ENCODE measurements around the gene EMCN. TPM values are rescaled to one million over a fixed set of nuclear protein-coding genes. Genes with fewer than 3 reads are reported as not detected.

Gene EMCN
- total and polyA plus RNA-seq, 10 of the 15 experiments (the other 5 are each of a cell fraction or from before 2014, with no cell fraction given) = not detected

- H4K20me1 ChIP-seq (ENCODE audit: control insufficient read depth, insufficient read depth) = no peaks in the 10 kb centered on the region
- ChIA-PET POLR2A (no interaction called here), CTCF (no interaction called here), SMC1A (ENCODE audit: uncharacterized antibody, unreplicated experiment) (no interaction called here), RAD21 (ENCODE audit: unreplicated experiment) (no interaction called here)
- no TSS peak for BruUV-seq (replicated peaks)
- no peak overlapping the region for H3K4me3 ChIP-seq
- no peak overlapping the region for H3K4me2 ChIP-seq (ENCODE audit: control insufficient read depth, insufficient read depth)
- no peak overlapping the region for H3K9ac ChIP-seq (ENCODE audit: control insufficient read depth, insufficient read depth, low read length)
- 31% methylated on average over 3 of the region's 3 CpGs for WGBS (ENCODE audit: insufficient coverage, insufficient replicate concordance, low lambda C conversion rate, missing lambda C conversion rate)
- no peaks in the 10 kb centered on the region for H3K9me3 ChIP-seq (replicated peaks; ENCODE audit: control insufficient read depth, insufficient read depth, low read length)
- no peak overlapping the region for H2AFZ ChIP-seq (ENCODE audit: control insufficient read depth, low read depth, low read length)
- no peaks in the 10 kb centered on the region for H3K4me1 ChIP-seq (ENCODE audit: control insufficient read depth, insufficient read depth, low read length)
- ATAC-seq = no peak
- DNase-seq (ENCODE audit: low read depth, low spot score) = no peak
- no peak overlapping the region for H3K27ac ChIP-seq (ENCODE audit: control insufficient read depth, insufficient read depth)
- FAIRE-seq = no peak
- H3K79me2 ChIP-seq (ENCODE audit: control insufficient read depth, insufficient read depth, low read length) = no peaks in the 10 kb centered on the region
- in situ Hi-C loops (cut with MboI) = no loop called here
- no peaks in the 10 kb centered on the region for H3K27me3 ChIP-seq (replicated peaks in 1 of 2; ENCODE audit: control insufficient read depth in 2 of 2, insufficient read depth in 2 of 2, low read length in 1 of 2)
- H3K36me3 ChIP-seq (ENCODE audit: control insufficient read depth in 2 of 2, insufficient read depth in 2 of 2, low read length in 1 of 2) = no peaks in the 10 kb centered on the region
- intact Hi-C loops (cut with micrococcal nuclease; ENCODE audit: unreplicated experiment) = no loop called here
- TF ChIP-seq NBN (IDR thresholded peaks at IDR 0.05) = no peak
- TF ChIP-seq BHLHE40 (IDR thresholded peaks at IDR 0.05; ENCODE audit: borderline replicate concordance in 1 of 2, low read depth in 2 of 2, low read length in 1 of 2) = no peak
- no peak for TF ChIP-seq SKIL (IDR thresholded peaks at IDR 0.05; ENCODE audit: low read depth, poor library complexity, severe bottlenecking)
- TF ChIP-seq POLR2AphosphoS5 (IDR thresholded peaks at IDR 0.05; ENCODE audit: low read length) = no peak
- TF ChIP-seq KDM1A (IDR thresholded peaks at IDR 0.05; ENCODE audit: borderline replicate concordance) = no peak
- TF ChIP-seq ETV6 (conservative IDR thresholded peaks at IDR 0.05 in 1 of 2, IDR thresholded peaks at IDR 0.05 in 1 of 2; ENCODE audit: borderline replicate concordance in 1 of 2, low read depth in 1 of 2) = no peak
- TF ChIP-seq CTCF (IDR thresholded peaks at IDR 0.05 in 2 of 3, conservative IDR thresholded peaks at IDR 0.05 in 1 of 3; ENCODE audit: control insufficient read depth in 2 of 3, extremely low read depth in 1 of 3, insufficient read depth in 1 of 3, low read depth in 3 of 3, low read length in 3 of 3) = no peak
- no peak for TF ChIP-seq CBX5 (IDR thresholded peaks at IDR 0.05; ENCODE audit: low read depth)
- TF ChIP-seq, protein P1, sequence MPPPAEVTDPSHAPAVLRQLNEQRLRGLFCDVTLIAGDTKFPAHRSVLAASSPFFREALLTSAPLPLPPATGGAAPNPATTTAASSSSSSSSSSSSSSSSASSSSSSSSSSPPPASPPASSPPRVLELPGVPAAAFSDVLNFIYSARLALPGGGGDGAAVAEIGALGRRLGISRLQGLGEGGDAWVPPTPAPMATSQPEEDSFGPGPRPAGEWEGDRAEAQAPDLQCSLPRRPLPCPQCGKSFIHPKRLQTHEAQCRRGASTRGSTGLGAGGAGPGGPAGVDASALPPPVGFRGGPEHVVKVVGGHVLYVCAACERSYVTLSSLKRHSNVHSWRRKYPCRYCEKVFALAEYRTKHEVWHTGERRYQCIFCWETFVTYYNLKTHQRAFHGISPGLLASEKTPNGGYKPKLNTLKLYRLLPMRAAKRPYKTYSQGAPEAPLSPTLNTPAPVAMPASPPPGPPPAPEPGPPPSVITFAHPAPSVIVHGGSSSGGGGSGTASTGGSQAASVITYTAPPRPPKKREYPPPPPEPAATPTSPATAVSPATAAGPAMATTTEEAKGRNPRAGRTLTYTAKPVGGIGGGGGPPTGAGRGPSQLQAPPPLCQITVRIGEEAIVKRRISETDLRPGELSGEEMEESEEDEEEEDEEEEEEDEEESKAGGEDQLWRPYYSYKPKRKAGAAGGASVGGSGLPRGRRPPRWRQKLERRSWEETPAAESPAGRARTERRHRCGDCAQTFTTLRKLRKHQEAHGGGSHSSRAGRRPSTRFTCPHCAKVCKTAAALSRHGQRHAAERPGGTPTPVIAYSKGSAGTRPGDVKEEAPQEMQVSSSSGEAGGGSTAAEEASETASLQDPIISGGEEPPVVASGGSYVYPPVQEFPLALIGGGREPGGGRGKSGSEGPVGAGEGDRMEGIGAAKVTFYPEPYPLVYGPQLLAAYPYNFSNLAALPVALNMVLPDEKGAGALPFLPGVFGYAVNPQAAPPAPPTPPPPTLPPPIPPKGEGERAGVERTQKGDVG (CRISPR knock-in tag; IDR thresholded peaks at IDR 0.05) = no peak
- no peak for TF ChIP-seq MXI1 (IDR thresholded peaks at IDR 0.05; ENCODE audit: low read depth, low read length)
- no peak for TF ChIP-seq PRDM15 (CRISPR knock-in tag; IDR thresholded peaks at IDR 0.05)
These were observed 31.3 kb downstream of the EMCN start for GRCh38 chr4:100486496-100486895.
